Parathyroid adenoma (tissue), 2 donors: ENCODE measurements around the gene TRAF4.
"Not testable (repeated sequence)": the region's sequence is repeated elsewhere in the genome, so short reads cannot be mapped to it uniquely, and the experiment has no call there.

Experiments used
- H2AFZ ChIP-seq: fragments of 300-600 bp; sonication (generic); one replicate; pipeline ENCODE4 v1.7.0; 2017; ENCODE audit warnings: antibody characterized with exemption, mild to moderate bottlenecking
- H3K27ac ChIP-seq: fragments of 300-600 bp; sonication (generic); one replicate; pipeline ENCODE4 v1.7.0; 2017
- H3K27me3 ChIP-seq: fragments of 300-600 bp; sonication (generic); one replicate; pipeline ENCODE4 v1.7.0; 2017; ENCODE audit warnings: low read length; ENCODE audit not compliant: control insufficient read depth, insufficient read depth
- H3K36me3 ChIP-seq: fragments of 300-600 bp; sonication (generic); one replicate; pipeline ENCODE4 v1.7.0; 2017; ENCODE audit warnings: low read length; ENCODE audit not compliant: control insufficient read depth, insufficient read depth
- H3K4me1 ChIP-seq: fragments of 300-600 bp; sonication (generic); one replicate; pipeline ENCODE4 v1.7.0; 2017; ENCODE audit warnings: control low read depth
- H3K4me2 ChIP-seq: fragments of 300-600 bp; sonication (generic); one replicate; pipeline ENCODE4 v1.7.0; 2017; ENCODE audit warnings: low read length
- H3K4me3 ChIP-seq: fragments of 300-600 bp; sonication (generic); one replicate; pipeline ENCODE4 v1.7.0; 2017; ENCODE audit warnings: low read depth, low read length
- H3K79me2 ChIP-seq: fragments of 300-600 bp; sonication (generic); one replicate; pipeline ENCODE4 v1.7.0; 2017; ENCODE audit warnings: control low read depth
- H3K9ac ChIP-seq: fragments of 300-600 bp; sonication (generic); one replicate; pipeline ENCODE4 v1.7.0; 2017; ENCODE audit warnings: mild to moderate bottlenecking
- H3K9me3 ChIP-seq: fragments of 300-600 bp; sonication (generic); one replicate; pipeline ENCODE4 v1.7.0; 2017; ENCODE audit warnings: low read length; ENCODE audit not compliant: control insufficient read depth
- TF ChIP-seq, protein P1 (sequence below): fragments of 300-600 bp; sonication (generic); IDR thresholded peaks from one replicate; pipeline ENCODE4 v1.7.0; 2017; ENCODE audit warnings: antibody characterized with exemption, mild to moderate bottlenecking
- donor health status: primary hyperparathyroidism.

Gene TRAF4

DNA sequence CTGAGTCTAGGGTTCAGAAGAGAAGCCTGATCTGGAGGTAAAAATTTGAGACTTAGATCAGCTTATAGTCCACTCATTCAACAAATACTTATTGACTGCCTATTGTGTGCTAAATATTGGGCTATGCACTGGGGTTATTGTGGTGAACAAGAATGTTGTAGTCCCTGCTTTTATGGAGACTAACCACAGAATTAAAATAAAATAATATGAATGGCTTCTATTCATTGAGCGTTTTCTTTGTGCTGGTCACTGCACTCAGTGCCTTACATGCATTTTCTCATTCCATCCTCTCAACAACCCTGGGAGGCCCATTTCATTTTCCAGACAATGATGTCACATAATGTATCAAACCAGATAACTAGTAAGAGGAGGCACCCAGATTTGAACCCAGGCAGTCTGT is 10.5 kb upstream of the TRAF4 start:
- Histone ChIP-seq H3K27me3 (no peaks in the 10 kb centered on the region), H3K9ac (no peak overlapping the region), H3K9me3 (no peaks in the 10 kb centered on the region), H3K4me2 (no peak overlapping the region), H3K27ac (no peak overlapping the region), H2AFZ (no peak overlapping the region), H3K4me1 (no peaks in the 10 kb centered on the region), H3K4me3 (no peak overlapping the region), H3K79me2 (no peaks in the 10 kb centered on the region), H3K36me3 (no peaks in the 10 kb centered on the region)
- TF ChIP-seq, protein P1, sequence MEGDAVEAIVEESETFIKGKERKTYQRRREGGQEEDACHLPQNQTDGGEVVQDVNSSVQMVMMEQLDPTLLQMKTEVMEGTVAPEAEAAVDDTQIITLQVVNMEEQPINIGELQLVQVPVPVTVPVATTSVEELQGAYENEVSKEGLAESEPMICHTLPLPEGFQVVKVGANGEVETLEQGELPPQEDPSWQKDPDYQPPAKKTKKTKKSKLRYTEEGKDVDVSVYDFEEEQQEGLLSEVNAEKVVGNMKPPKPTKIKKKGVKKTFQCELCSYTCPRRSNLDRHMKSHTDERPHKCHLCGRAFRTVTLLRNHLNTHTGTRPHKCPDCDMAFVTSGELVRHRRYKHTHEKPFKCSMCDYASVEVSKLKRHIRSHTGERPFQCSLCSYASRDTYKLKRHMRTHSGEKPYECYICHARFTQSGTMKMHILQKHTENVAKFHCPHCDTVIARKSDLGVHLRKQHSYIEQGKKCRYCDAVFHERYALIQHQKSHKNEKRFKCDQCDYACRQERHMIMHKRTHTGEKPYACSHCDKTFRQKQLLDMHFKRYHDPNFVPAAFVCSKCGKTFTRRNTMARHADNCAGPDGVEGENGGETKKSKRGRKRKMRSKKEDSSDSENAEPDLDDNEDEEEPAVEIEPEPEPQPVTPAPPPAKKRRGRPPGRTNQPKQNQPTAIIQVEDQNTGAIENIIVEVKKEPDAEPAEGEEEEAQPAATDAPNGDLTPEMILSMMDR = no peak

DNA sequence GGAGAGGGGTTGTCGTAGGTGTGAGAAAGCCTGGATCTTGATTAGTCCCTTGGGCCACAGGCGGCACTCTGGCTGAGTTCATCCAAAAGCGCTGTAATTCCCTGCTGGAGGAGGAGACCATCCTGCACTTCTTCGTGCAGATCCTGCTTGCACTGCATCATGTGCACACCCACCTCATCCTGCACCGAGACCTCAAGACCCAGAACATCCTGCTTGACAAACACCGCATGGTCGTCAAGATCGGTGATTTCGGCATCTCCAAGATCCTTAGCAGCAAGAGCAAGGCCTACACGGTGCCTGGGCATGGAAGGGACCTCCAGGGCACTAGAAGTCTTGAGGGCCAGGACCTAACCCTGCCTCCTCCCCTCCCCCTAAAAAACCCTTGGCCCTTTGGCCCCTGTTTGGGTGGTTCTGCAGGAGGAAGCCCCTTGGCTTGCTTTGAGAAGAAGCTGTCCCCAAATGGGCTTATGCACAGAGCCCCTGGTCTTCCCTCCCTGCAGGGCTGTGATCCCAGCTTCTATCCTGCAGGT is 9.0 kb upstream of the TRAF4 start:
- TF ChIP-seq, protein P1 = no peak
- Histone ChIP-seq H3K4me2 (no peak overlapping the region), H3K27ac (no peak overlapping the region), H3K79me2 (no peaks in the 10 kb centered on the region), H3K4me3 (no peak overlapping the region), H3K4me1 (no peaks in the 10 kb centered on the region), H3K36me3 (no peaks in the 10 kb centered on the region), H3K9me3 (no peaks in the 10 kb centered on the region), H2AFZ (no peak overlapping the region), H3K9ac (no peak overlapping the region), H3K27me3 (no peaks in the 10 kb centered on the region)

DNA sequence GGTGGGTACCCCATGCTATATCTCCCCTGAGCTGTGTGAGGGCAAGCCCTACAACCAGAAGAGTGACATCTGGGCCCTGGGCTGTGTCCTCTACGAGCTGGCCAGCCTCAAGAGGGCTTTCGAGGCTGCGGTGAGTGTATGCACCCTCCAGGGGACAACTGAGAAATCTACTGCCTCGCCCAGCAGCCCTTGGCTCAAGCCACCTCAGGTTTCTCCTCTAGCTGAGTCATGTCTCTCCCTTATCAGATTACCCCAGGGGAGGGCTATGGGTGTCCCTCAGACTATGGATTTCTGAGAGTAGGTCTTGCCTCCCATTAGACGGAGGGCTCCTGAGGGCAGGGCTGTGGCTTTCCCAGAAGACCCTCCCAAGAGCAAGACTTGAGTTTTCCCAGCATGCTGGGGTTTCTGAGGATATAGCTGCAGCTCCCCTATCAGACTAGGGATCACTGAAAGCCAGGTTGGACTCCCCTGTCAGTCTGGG is 8.5 kb upstream of the TRAF4 start:
- TF ChIP-seq, protein P1 = no peak
- Histone ChIP-seq H2AFZ (no peak overlapping the region), H3K27me3 (no peaks in the 10 kb centered on the region), H3K4me1 (no peaks in the 10 kb centered on the region), H3K4me3 (no peak overlapping the region), H3K4me2 (no peak overlapping the region), H3K79me2 (no peaks in the 10 kb centered on the region), H3K36me3 (no peaks in the 10 kb centered on the region), H3K9me3 (no peaks in the 10 kb centered on the region), H3K27ac (no peak overlapping the region), H3K9ac (no peak overlapping the region)

DNA sequence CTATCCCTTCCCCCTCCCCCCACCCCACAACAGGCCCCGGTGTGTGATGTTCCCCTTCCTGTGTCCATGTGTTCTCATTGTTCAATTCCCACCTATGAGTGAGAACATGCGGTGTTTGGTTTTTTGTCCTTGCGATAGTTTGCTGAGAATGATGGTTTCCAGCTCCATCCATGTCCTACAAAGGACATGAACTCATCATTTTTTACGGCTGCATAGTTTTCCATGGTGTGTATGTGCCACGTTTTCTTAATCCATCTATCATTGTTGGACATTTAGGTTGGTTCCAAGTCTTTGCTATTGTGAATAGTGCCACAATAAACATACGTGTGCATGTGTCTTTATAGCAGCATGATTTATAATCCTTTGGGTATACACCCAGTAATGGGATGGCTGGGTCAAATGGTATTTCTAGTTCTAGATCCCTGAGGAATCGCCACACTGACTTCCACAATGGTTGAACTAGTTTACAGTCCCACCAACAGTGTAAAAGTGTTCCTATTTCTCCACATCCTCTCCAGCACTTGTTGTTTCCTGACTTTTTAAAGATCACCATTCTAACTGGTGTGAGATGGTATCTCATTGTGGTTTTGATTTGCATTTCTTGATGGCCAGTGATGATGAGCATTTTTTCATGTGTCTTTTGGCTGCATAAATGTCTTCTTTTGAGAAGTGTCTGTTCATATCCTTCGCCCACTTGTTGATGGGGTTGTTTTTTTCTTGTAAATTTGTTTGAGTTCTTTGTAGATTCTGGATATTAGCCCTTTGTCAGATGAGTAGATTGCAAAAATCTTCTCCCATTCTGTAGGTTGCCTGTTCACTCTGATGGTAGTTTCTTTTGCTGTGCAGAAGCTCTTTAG is 7.7 kb upstream of the TRAF4 start:
- H3K4me2 ChIP-seq, H3K4me3 ChIP-seq, H3K4me1 ChIP-seq, H3K27ac ChIP-seq, H3K27me3 ChIP-seq, H3K9ac ChIP-seq, H3K36me3 ChIP-seq, H3K9me3 ChIP-seq, H2AFZ ChIP-seq, H3K79me2 ChIP-seq: not testable (repeated sequence)

DNA sequence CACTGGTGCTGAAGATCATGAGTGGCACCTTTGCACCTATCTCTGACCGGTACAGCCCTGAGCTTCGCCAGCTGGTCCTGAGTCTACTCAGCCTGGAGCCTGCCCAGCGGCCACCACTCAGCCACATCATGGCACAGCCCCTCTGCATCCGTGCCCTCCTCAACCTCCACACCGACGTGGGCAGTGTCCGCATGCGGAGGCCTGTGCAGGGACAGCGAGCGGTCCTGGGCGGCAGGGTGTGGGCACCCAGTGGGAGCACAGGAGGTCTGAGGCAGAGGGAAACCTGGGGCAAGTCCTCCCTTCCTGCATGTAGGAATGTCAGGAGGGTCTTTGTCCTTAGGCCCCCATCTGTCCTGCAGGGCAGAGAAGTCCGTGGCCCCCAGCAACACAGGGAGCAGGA is 6.5 kb upstream of the TRAF4 start:
- Histone ChIP-seq H3K9me3 (no peaks in the 10 kb centered on the region), H3K79me2 (no peaks in the 10 kb centered on the region), H3K4me3 (no peak overlapping the region), H2AFZ (no peak overlapping the region), H3K36me3 (no peaks in the 10 kb centered on the region), H3K4me2 (no peak overlapping the region), H3K27ac (no peak overlapping the region), H3K9ac (no peak overlapping the region), H3K4me1 (no peaks in the 10 kb centered on the region), H3K27me3 (no peaks in the 10 kb centered on the region)
- TF ChIP-seq, protein P1 = no peak
